HepG2 (cell line): Measurements from ENCODE around the gene WDR86. TPM values are rescaled to one million over a fixed set of nuclear protein-coding genes. Genes with fewer than 3 reads are reported as not detected.

Experiments used
- CC2D1A ChIP-seq: sonication (generic); formaldehyde crosslinking; IDR thresholded peaks from 2 replicates; pipeline ENCODE4 v1.8.1; 2023; ENCODE audit warnings: mild to moderate bottlenecking, missing genetic modification reagents
- CREB1 ChIP-seq, 2 experiments: fragments of 450-650 bp in 1 of 2; IDR thresholded peaks; 2 replicates each; pipeline ENCODE4 v1.6.1; 2016 to 2017; ENCODE audit warnings: control low read depth in 1 of 2, mild to moderate bottlenecking in 1 of 2, missing compliant biosample characterization in 1 of 2, missing genetic modification characterization in 1 of 2
- CREM ChIP-seq, 2 experiments: sonication (generic) in 1 of 2; formaldehyde crosslinking in 1 of 2; IDR thresholded peaks; 2 replicates each; pipeline versions ENCODE4 v1.4.0 to v1.6.1; 2016 to 2020; ENCODE audit warnings: antibody characterized with exemption in 1 of 2, mild to moderate bottlenecking in 1 of 2, missing genetic modification reagents in 1 of 2
- EHMT2 ChIP-seq: fragments of 200-600 bp; sonication (generic); IDR thresholded peaks from 2 replicates; pipeline ENCODE4 v1.7.0; 2017; ENCODE audit warnings: antibody characterized with exemption, low read depth, low read length, borderline replicate concordance
- FOSL2 ChIP-seq: sonication (generic); formaldehyde crosslinking; IDR thresholded peaks from 2 replicates; pipeline ENCODE4 v1.4.0; 2020; ENCODE audit warnings: missing genetic modification reagents
- GATAD1 ChIP-seq: IDR thresholded peaks from 2 replicates; pipeline ENCODE4 v1.6.1; 2016; ENCODE audit warnings: missing genetic modification reagents, missing compliant biosample characterization
- GFI1 ChIP-seq: sonication (generic); formaldehyde crosslinking; IDR thresholded peaks from 2 replicates; pipeline ENCODE4 v1.5.0; 2020; ENCODE audit warnings: missing genetic modification reagents, mild to moderate bottlenecking, borderline replicate concordance
- JDP2 ChIP-seq: sonication (generic); formaldehyde crosslinking; IDR thresholded peaks from 2 replicates; pipeline ENCODE4 v1.8.1; 2022; ENCODE audit warnings: missing genetic modification reagents, borderline replicate concordance
- KMT2A ChIP-seq: sonication (generic); formaldehyde crosslinking; IDR thresholded peaks from 2 replicates; pipeline ENCODE4 v1.4.0; 2020; ENCODE audit warnings: missing genetic modification reagents
- MZF1 ChIP-seq: sonication (generic); formaldehyde crosslinking; IDR thresholded peaks from 2 replicates; pipeline ENCODE4 v1.8.1; 2023; ENCODE audit warnings: mild to moderate bottlenecking, missing genetic modification reagents, borderline replicate concordance
- NFIC ChIP-seq: IDR thresholded peaks from 2 replicates; pipeline ENCODE4 v1.6.1; 2012; ENCODE audit warnings: mild to moderate bottlenecking, low read length, inconsistent platforms
- PTBP1 ChIP-seq: fragments of 200-400 bp; formaldehyde crosslinking; IDR thresholded peaks from 2 replicates; pipeline ENCODE4 v1.6.1; 2018; ENCODE audit warnings: low read length, low read depth; ENCODE audit not compliant: poor library complexity, severe bottlenecking
- RBFOX2 ChIP-seq: fragments of 200-400 bp; formaldehyde crosslinking; IDR thresholded peaks from 2 replicates; pipeline ENCODE4 v1.6.1; 2017; ENCODE audit warnings: low read depth, mild to moderate bottlenecking, low read length
- RNF2 ChIP-seq: fragments of 450-650 bp; conservative IDR thresholded peaks from 2 replicates; pipeline ENCODE4 v1.6.1; 2016; ENCODE audit warnings: low read depth
- SCMH1 ChIP-seq: sonication (generic); formaldehyde crosslinking; IDR thresholded peaks from 2 replicates; pipeline ENCODE4 v1.9.0; 2021; ENCODE audit warnings: missing genetic modification reagents, mild to moderate bottlenecking, borderline replicate concordance
- STAG1 ChIP-seq: sonication (generic); formaldehyde crosslinking; IDR thresholded peaks from 2 replicates; pipeline ENCODE4 v1.4.0; 2020; ENCODE audit warnings: missing genetic modification reagents
- ZNF10 ChIP-seq: sonication (generic); formaldehyde crosslinking; IDR thresholded peaks from 2 replicates; pipeline ENCODE4 v1.4.0; 2020; ENCODE audit warnings: mild to moderate bottlenecking, low read depth, missing genetic modification reagents, borderline replicate concordance
- ZNF230 ChIP-seq: sonication (generic); formaldehyde crosslinking; IDR thresholded peaks from 2 replicates; pipeline ENCODE4 v1.4.0; 2020; ENCODE audit warnings: mild to moderate bottlenecking, missing genetic modification reagents
- ZNF253 ChIP-seq: sonication (generic); formaldehyde crosslinking; IDR thresholded peaks from 2 replicates; pipeline ENCODE4 v1.8.0; 2022; ENCODE audit warnings: mild to moderate bottlenecking, missing genetic modification reagents, borderline replicate concordance
- ZNF331 ChIP-seq: sonication (generic); formaldehyde crosslinking; IDR thresholded peaks from 2 replicates; pipeline ENCODE4 v1.4.0; 2020; ENCODE audit warnings: missing genetic modification reagents
- ZNF543 ChIP-seq: sonication (generic); formaldehyde crosslinking; IDR thresholded peaks from 2 replicates; pipeline ENCODE4 v1.4.0; 2020; ENCODE audit warnings: mild to moderate bottlenecking, missing genetic modification reagents
- ZNF569 ChIP-seq: sonication (generic); formaldehyde crosslinking; IDR thresholded peaks from 2 replicates; pipeline ENCODE4 v1.5.0; 2020; ENCODE audit warnings: mild to moderate bottlenecking, missing genetic modification reagents, moderate library complexity, borderline replicate concordance
- ZNF589 ChIP-seq: sonication (generic); formaldehyde crosslinking; conservative IDR thresholded peaks from 2 replicates; pipeline ENCODE4 v1.8.0; 2022; ENCODE audit warnings: mild to moderate bottlenecking, moderate library complexity, missing genetic modification reagents
- ZNF614 ChIP-seq: IDR thresholded peaks from 2 replicates; pipeline ENCODE4 v1.6.1; 2018; ENCODE audit warnings: missing biosample characterization, missing genetic modification reagents, inconsistent platforms, borderline replicate concordance
- ZNF781 ChIP-seq: sonication (generic); formaldehyde crosslinking; IDR thresholded peaks from 2 replicates; pipeline ENCODE4 v1.5.1; 2020; ENCODE audit warnings: borderline replicate concordance, mild to moderate bottlenecking, missing genetic modification reagents; ENCODE audit errors: not compliant biosample characterization
- ZNF883 ChIP-seq: sonication (generic); formaldehyde crosslinking; IDR thresholded peaks from 2 replicates; pipeline ENCODE4 v1.5.1; 2020; ENCODE audit warnings: mild to moderate bottlenecking, missing genetic modification reagents; ENCODE audit errors: not compliant biosample characterization
- ZSCAN30 ChIP-seq: sonication (generic); formaldehyde crosslinking; IDR thresholded peaks from 2 replicates; pipeline ENCODE4 v1.5.0; 2020; ENCODE audit warnings: mild to moderate bottlenecking, missing genetic modification reagents
- polyA plus RNA-seq, 8 experiments: library from polyadenylated mRNA; depleted of rRNA in 3 of 8; stranded (reverse) in 7 of 8; unstranded in 1 of 8; fragments of >200 nt; fragmentation: Illumina TruSeq in 4 of 8; extraction: Trizol in 4 of 8; gene quantifications; 2 replicates each; pipeline versions ENCODE4 v1.2.1 to v1.2.3, GENCODE V29; 2011 to 2016; ENCODE audit warnings: low read depth in 4 of 8, missing spikeins in 1 of 8, mixed read lengths in 1 of 8; ENCODE audit not compliant: insufficient read depth in 1 of 8
- total RNA-seq, 5 experiments: library from RNA; depleted of rRNA; stranded (reverse); fragments of >200 nt; fragmentation: Illumina TruSeq; extraction: Trizol; gene quantifications; 2 replicates each; pipeline ENCODE4 v1.2.3, GENCODE V29; 2016; ENCODE audit warnings: low read depth in 1 of 5
- TF ChIP-seq, protein P1 (sequence below): sonication (generic); formaldehyde crosslinking; conservative IDR thresholded peaks from 2 replicates; pipeline ENCODE4 v1.4.0; 2020; ENCODE audit warnings: missing genetic modification reagents

The WDR86 gene
- total and polyA plus RNA-seq, 2 of the 13 experiments (the other 11 are each of a cell fraction or from before 2014, with no cell fraction given): 0.11 to 2.9 TPM

DNA sequence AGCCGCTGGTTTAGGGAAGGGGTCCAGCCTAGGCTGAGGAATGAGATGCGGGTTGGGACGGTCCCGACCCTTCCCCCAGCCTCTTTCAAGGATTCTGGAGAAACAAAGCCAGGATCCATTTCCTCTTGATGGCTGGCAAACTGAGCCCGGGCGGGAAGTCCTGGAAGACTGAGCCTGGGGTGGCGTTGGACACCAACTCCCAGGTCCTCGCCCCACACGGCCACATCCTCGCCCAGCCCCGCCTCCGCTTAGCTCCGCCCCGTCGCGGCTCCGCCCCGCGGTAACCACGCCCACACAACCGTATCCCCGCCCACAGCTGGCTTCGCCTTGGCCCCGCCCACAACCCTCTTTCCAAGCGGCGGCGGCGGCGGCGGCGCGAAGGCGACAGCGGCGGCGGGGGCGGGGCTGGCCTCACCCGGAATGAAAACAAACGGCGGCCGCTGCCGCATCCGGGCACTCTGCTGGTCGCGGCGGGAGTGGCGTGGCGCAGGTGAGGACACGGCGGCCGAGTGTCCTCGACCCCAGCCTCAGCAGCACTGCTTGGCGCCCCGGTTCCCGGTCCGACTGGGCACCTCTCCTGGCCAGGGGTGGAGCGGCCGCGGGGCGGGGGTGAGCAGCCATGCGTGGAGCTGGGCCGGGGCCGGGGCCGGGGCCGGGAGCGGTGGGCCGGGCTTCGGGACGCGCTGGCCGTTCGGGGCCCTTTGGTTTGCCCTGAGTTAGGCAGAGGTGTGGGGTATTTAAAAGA is 68.3 kb downstream of the WDR86 start, which contains the start of gene NUB1 (continued):
- no peak for TF ChIP-seq GFI1 (CRISPR knock-in tag)
- TF ChIP-seq PTBP1: no peak
- TF ChIP-seq, protein P1, sequence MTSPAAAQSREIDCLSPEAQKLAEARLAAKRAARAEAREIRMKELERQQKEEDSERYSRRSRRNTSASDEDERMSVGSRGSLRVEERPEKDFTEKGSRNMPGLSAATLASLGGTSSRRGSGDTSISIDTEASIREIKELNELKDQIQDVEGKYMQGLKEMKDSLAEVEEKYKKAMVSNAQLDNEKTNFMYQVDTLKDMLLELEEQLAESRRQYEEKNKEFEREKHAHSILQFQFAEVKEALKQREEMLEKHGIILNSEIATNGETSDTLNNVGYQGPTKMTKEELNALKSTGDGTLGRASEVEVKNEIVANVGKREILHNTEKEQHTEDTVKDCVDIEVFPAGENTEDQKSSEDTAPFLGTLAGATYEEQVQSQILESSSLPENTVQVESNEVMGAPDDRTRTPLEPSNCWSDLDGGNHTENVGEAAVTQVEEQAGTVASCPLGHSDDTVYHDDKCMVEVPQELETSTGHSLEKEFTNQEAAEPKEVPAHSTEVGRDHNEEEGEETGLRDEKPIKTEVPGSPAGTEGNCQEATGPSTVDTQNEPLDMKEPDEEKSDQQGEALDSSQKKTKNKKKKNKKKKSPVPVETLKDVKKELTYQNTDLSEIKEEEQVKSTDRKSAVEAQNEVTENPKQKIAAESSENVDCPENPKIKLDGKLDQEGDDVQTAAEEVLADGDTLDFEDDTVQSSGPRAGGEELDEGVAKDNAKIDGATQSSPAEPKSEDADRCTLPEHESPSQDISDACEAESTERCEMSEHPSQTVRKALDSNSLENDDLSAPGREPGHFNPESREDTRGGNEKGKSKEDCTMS (CRISPR knock-in tag): no peak
- no peak for TF ChIP-seq JDP2 (CRISPR knock-in tag)
- no peak for TF ChIP-seq SCMH1 (CRISPR knock-in tag)
- no peak for TF ChIP-seq ZNF543
- TF ChIP-seq EHMT2: no peak
- no peak for TF ChIP-seq CREM (IDR thresholded peaks at IDR 0.05)
- TF ChIP-seq CREM (CRISPR knock-in tag; IDR thresholded peaks at IDR 0.05): no peak
- no peak for TF ChIP-seq ZNF10 (CRISPR knock-in tag)
- TF ChIP-seq CREB1 (IDR thresholded peaks at IDR 0.05): 0 out of 2 replicates have a peak, but pooled peaks have one; percentile 5
- no peak for TF ChIP-seq CREB1 (CRISPR knock-in tag; IDR thresholded peaks at IDR 0.05)
- TF ChIP-seq ZNF230 (CRISPR knock-in tag): peak; percentile 38; the same call in 1 of the 2 replicates
- peak; percentile 36; the same call in 1 of the 2 replicates for TF ChIP-seq ZNF614
- peak; percentile 86; the same call in 1 of the 2 replicates for TF ChIP-seq KMT2A (CRISPR knock-in tag)
- TF ChIP-seq ZNF589 (CRISPR knock-in tag): no peak
- peak; percentile 86 for TF ChIP-seq GATAD1
- no peak for TF ChIP-seq FOSL2
- TF ChIP-seq ZNF569 (CRISPR knock-in tag): no peak
- no peak; the same call in 1 of the 2 replicates for TF ChIP-seq RNF2
- no peak for TF ChIP-seq ZSCAN30
- TF ChIP-seq ZNF781 (CRISPR knock-in tag): no peak
- TF ChIP-seq MZF1 (CRISPR knock-in tag): no peak
- peak; percentile 64 for TF ChIP-seq ZNF331 (CRISPR knock-in tag)
- TF ChIP-seq STAG1 (CRISPR knock-in tag): no peak
- TF ChIP-seq ZNF253: no peak
- TF ChIP-seq ZNF883 (CRISPR knock-in tag): no peak
- peak; percentile 90 for TF ChIP-seq RBFOX2
- no peak for TF ChIP-seq CC2D1A (CRISPR knock-in tag)
- TF ChIP-seq NFIC: no peak
